Thoracic aorta (tissue), 2 donors: Measurements from ENCODE around the gene ZNF12. TPM values are rescaled to one million over a fixed set of nuclear protein-coding genes. Genes with fewer than 3 reads are reported as not detected.

Source experiments
- ATAC-seq: fragments of 150-250 bp; one replicate; pipeline ENCODE4 v1.8.0; 2017; ENCODE audit warnings: low read depth; ENCODE audit not compliant: insufficient number of reproducible peaks, low FRiP score
- DNase-seq: peaks from one replicate; pipeline ENCODE4 v3.0.0-alpha.2; 2020; ENCODE audit warnings: low spot score
- H3K27ac ChIP-seq, 2 donors: fragments of 200-600 bp; sonication (generic); 1 replicate in 1 of 2; 2 replicates in 1 of 2; pipeline ENCODE4 v1.5.1; 2016; ENCODE audit warnings: mild to moderate bottlenecking in 2 of 2, moderate library complexity in 2 of 2
- H3K27me3 ChIP-seq: fragments of 200-600 bp; sonication (generic); replicated peaks from 2 replicates; pipeline ENCODE4 v1.6.0; 2016; ENCODE audit warnings: mild to moderate bottlenecking; ENCODE audit not compliant: insufficient read depth
- H3K36me3 ChIP-seq: fragments of 200-600 bp; sonication (generic); one replicate; pipeline ENCODE4 v1.5.1; 2016
- H3K4me1 ChIP-seq, 2 donors: fragments of 200-600 bp; sonication (generic); 1 replicate in 1 of 2; 2 replicates in 1 of 2; pipeline versions ENCODE4 v1.5.1 to v1.6.0; 2016; ENCODE audit warnings: low read depth in 2 of 2, mild to moderate bottlenecking in 1 of 2; ENCODE audit not compliant: control insufficient read depth in 1 of 2
- H3K4me3 ChIP-seq: fragments of 200-600 bp; sonication (generic); 2 replicates; pipeline ENCODE4 v1.5.1; 2016; ENCODE audit warnings: mild to moderate bottlenecking
- H3K9me3 ChIP-seq: fragments of 200-600 bp; sonication (generic); 2 replicates; pipeline ENCODE4 v1.5.1; 2016
- CTCF ChIP-seq: fragments of 200-600 bp; sonication (generic); IDR thresholded peaks from one replicate; pipeline ENCODE4 v1.5.1; 2019; ENCODE audit warnings: antibody characterized with exemption
- total RNA-seq, 2 donors: library from RNA; depleted of rRNA; stranded (reverse); fragments of >200 nt; gene quantifications; one replicate each; pipeline versions ENCODE4 v1.1.0 to v1.2.3, GENCODE V29; 2016

Gene ZNF12
- total RNA-seq, 2 donors from 2014 or later = 18.5 to 34.2 TPM

GRCh38 chr7:6643915-6644625 is 62.7 kb downstream of the ZNF12 start:
- ATAC-seq (no peak), DNase-seq (no peak)
- no peak for TF ChIP-seq CTCF
- Histone ChIP-seq H3K4me3 (no peak overlapping the region), H3K9me3 (no peaks in the 10 kb centered on the region), H3K36me3 (peaks cover 43% of the 10 kb centered on the region), H3K4me1 (no peaks in the 10 kb centered on the region), H3K27me3 (no peaks in the 10 kb centered on the region), H3K27ac (no peak overlapping the region)

DNA sequence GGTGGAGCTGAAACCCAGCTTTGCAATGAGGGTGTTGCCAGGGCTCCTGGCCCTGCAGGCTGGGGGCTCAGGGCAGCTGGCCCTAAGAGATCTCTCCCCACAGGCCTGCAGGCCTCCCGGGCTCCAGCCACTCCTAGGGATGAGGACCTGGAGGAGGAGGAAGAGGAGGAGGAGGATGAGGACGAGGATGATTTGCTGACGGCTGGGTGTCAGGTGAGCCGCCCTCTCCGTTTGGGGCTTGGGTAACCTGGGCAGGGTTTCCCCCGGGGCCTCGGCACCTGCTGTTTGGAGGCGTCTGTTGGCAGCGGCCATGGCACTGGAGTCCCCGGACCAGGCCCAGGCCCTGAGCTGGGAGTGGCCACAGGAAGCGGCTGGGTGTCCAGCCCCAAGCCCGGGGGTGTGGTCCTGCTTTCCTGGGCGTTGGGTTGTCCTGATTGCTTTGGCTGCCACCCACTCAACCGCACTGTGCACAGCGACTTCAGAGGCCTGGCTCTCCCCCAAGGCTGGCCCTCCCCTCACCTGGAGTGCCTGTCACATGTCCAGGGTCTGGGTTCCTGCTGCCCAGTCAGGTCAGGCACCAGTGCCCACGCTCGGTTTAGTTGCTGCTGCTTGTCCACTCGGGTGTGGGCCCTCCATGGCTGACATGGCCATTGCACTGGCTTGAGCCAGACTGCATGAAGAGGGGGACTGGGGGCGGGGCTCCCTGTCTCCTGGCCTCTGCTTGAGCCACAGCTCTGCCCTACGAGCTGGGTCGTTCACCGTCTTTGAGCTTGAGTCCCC is 63.7 kb downstream of the ZNF12 start:
- Histone ChIP-seq H3K27ac (no peak overlapping the region), H3K4me1 (peaks cover 6 to 7% of the 10 kb centered on the region in 2 donors), H3K9me3 (no peaks in the 10 kb centered on the region), H3K4me3 (no peak overlapping the region), H3K36me3 (peaks cover 43% of the 10 kb centered on the region), H3K27me3 (no peaks in the 10 kb centered on the region)
- TF ChIP-seq CTCF = no peak
- ATAC-seq = no peak
- no peak for DNase-seq

DNA sequence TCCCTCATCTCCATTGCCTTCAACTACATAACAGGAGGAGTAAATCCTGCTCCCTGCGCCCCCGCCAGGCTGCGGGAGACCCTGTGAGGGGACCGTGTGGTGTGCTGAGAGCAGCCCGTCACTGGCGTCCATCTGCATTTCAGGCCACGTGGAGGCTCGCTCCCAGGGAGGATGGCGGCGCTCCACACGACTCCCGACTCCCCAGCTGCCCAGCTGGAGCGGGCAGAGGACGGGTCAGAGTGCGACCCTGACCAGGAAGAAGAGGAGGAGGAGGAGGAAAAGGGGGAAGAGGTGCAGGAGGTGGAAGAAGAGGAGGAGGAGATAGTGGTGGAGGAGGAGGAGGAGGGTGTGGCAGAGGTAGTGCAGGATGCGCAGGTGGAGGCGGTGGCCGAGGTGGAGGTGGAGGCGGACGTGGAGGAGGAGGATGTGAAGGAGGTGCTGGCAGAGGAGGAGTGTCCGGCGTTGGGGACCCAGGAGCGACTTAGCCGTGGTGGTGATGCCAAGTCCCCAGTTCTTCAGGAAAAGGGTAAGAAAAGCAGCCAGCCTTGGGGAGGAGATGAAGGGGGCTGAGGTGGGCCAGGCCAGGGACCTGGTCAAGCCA is 64.4 kb downstream of the ZNF12 start:
- Histone ChIP-seq H3K27me3 (no peaks in the 10 kb centered on the region), H3K27ac (no peak overlapping the region), H3K36me3 (peaks cover 43% of the 10 kb centered on the region), H3K4me1 (peaks cover 9 to 11% of the 10 kb centered on the region in 2 donors), H3K9me3 (no peaks in the 10 kb centered on the region), H3K4me3 (no peak overlapping the region)
- ATAC-seq (no peak), DNase-seq (no peak)
- TF ChIP-seq CTCF = no peak

DNA sequence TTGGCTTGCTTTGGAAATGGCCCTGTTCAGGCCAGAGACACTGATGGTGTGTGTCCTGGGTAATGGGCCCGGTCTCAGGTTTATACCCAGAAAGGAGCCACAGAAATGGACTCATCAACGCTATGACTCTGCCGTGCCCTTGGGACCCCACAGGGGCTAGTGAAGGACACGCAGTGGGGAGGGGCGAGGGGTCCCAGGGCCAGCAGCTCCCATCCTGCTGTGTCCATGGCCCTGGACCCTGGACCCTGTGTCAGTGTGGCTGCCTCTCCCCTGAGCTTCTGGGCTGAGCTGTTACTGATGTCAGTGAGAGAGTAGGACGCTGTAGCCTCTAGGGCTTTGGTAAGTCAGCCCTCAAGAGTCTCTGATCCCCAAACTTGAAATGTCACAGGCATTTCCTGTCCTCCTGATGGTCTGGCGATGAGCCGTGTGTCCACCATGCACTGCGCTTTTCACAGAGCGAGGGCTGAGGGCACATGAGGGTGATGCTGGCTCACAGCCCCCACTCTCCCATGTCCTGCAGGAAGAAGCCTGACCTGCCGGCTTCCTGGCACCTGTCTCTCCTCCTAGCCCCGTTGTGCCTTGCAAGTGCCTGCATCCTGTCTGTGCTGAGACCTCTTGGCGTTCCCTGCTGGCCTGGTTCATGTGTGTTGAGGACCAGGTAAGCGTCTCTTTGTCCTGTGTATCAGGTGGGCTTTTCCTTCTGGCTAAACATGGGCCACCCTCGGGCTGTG is 65.3 kb downstream of the ZNF12 start:
- Histone ChIP-seq H3K4me1 (peaks cover 9 to 14% of the 10 kb centered on the region in 2 donors), H3K4me3 (no peak overlapping the region), H3K27me3 (no peaks in the 10 kb centered on the region), H3K36me3 (peaks cover 38% of the 10 kb centered on the region), H3K9me3 (no peaks in the 10 kb centered on the region), H3K27ac (no peak overlapping the region)
- TF ChIP-seq CTCF = no peak
- ATAC-seq (no peak), DNase-seq (no peak)
